Measurements from ENCODE around the gene SUPT7L.

The SUPT7L gene

DNA sequence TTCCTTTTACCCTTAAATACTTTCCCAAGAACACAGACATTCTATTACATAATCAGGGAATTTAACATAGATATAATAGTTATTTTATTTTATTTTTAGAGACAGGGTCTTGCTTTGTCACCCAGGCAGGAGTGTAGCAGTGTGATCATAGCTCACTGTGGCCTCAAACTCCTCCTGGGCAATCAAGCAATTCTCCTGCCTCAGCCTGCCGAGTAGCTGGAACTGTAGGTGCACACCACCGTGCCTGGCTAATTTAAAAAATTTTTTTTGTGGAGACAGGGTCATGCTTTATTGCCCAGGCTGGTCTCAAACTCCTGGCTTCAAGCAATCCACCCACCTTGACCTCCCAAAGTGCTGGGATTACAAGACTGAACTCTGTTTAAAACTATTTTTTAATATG, 45.9 kb upstream of the SUPT7L start:
- TF ChIP-seq, protein P1, sequence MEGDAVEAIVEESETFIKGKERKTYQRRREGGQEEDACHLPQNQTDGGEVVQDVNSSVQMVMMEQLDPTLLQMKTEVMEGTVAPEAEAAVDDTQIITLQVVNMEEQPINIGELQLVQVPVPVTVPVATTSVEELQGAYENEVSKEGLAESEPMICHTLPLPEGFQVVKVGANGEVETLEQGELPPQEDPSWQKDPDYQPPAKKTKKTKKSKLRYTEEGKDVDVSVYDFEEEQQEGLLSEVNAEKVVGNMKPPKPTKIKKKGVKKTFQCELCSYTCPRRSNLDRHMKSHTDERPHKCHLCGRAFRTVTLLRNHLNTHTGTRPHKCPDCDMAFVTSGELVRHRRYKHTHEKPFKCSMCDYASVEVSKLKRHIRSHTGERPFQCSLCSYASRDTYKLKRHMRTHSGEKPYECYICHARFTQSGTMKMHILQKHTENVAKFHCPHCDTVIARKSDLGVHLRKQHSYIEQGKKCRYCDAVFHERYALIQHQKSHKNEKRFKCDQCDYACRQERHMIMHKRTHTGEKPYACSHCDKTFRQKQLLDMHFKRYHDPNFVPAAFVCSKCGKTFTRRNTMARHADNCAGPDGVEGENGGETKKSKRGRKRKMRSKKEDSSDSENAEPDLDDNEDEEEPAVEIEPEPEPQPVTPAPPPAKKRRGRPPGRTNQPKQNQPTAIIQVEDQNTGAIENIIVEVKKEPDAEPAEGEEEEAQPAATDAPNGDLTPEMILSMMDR (IDR thresholded peaks at IDR 0.05; ENCODE audit: insufficient read depth, low read depth, low read length, missing control alignments), result no peak
- H3K4me3 ChIP-seq (ENCODE audit: low read length), result no peak overlapping the region
- no peak for DNase-seq (ENCODE audit: low read depth)

DNA sequence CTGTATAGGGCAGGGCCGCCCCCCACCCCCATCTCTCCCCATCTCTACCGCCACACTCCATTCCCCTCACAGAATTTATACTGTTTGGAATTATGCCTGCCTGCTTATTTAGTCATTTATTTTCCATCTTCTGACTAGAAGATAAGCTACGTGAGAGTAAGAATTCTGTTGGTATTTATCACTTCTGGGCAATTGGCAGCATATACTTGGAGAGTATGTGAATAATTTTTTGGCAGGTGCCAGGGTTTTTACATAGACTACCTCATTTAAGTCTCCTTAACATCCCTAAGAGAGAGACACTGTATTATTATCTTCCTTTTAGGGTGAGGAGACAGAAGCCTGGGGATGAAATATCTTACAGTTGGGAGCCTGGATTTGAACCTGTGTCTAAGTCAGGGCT, 45.3 kb upstream of the SUPT7L start:
- TF ChIP-seq, protein P1 (IDR thresholded peaks at IDR 0.05; ENCODE audit: insufficient read depth, low read depth, low read length, missing control alignments), result no peak
- no peak overlapping the region for H3K4me3 ChIP-seq (ENCODE audit: low read length)
- DNase-seq (ENCODE audit: low read depth), result no peak

DNA sequence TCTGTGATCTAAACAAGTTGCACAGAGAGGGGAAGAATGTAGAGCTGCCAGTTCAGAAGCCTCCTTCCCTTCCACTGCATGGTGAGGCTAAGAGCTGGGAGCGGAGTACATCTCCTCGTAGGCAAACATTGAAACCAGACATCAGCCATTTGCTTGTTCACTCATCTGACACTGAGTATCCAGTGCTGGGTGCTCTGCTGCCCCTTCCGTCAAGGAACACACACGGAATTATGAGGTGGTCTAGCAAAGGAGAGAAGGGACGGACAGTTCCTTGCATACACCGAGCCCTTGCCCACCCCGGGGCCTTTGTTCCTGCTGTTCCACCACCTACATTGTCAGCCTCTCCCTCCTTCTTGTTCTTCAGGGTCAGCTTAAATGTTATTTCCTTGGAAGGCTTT, 44.8 kb upstream of the SUPT7L start:
- H3K4me3 ChIP-seq (ENCODE audit: low read length), result no peak overlapping the region
- DNase-seq (ENCODE audit: low read depth), result no peak
- TF ChIP-seq, protein P1 (IDR thresholded peaks at IDR 0.05; ENCODE audit: insufficient read depth, low read depth, low read length, missing control alignments), result no peak

DNA sequence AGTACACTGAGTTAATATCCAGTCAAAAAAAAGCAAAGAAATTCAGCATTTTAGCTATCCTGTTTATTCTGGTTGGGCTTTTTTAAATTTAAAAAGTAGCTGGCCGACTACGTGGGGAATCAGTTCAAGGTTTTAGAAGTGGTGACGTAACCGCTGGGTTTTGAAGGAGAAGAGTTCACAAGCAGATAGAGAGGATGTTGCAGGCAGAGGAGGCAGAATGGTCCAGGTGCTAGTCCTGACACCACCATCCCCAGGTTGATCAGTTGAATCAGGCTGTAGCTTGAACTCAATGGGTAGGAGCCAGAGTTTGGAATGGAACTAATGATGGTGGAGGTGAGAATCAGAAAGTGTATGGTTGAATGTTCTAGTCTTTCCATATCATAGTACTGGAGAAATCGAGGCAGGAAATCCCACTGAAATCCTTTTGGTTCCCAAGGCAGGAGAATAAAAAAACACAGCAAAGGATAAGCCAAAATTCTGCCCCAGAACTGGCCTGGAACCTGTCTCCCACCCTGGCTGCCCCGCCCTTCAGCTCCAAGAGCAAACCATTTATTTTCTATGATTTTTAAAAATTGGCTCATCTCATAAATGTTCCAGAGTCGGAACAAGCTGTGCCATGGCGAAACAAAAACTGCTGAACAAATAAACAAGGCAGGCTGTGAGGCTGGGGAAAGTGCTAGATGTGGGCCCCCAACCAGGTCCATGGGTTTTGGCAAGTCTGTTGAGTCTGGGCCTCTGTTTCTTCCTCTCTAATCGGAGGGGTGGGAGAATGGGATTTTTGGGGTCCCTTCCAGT, 44.2 kb upstream of the SUPT7L start:
- no peak overlapping the region for H3K4me3 ChIP-seq (ENCODE audit: low read length)
- no peak for DNase-seq (ENCODE audit: low read depth)
- TF ChIP-seq, protein P1 (IDR thresholded peaks at IDR 0.05; ENCODE audit: insufficient read depth, low read depth, low read length, missing control alignments), result no peak

DNA sequence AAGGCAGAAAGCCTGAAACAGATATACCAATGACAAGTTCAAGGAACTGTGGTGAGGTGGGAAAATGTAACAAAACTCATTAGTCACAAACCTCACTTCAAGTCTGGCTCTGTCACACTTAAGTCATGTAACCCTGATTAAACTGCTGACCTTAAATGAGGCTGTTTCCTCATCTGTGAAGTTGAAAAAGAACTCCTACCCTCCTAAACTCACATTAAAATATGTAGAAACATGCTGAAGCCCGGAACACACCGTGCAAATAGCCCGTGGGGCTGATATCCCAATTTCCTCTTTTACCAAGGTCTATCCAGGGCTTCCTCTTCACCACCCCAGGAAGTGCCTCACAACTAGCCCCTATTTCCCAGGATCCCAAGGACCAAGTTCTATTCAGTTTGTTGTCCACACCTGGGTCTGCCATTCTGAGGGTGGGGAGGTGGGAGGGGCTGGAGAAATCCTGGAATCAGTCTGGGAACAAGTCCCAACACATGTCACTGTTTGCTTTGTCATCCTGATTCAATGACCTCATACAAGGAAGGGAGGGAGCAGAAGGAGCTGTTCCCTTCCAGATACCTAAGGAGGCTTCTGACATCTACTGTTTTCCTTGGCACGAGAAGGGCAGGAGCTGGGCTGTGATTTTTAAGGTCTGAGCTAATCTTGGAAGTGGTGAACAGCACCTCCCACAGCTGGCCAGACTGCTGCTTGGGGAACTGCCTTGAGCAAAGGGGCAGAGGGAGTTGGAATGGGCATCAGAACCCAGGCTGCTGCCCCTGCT, 42.6 kb upstream of the SUPT7L start:
- peak; percentile 100 for DNase-seq (ENCODE audit: low read depth)

DNA sequence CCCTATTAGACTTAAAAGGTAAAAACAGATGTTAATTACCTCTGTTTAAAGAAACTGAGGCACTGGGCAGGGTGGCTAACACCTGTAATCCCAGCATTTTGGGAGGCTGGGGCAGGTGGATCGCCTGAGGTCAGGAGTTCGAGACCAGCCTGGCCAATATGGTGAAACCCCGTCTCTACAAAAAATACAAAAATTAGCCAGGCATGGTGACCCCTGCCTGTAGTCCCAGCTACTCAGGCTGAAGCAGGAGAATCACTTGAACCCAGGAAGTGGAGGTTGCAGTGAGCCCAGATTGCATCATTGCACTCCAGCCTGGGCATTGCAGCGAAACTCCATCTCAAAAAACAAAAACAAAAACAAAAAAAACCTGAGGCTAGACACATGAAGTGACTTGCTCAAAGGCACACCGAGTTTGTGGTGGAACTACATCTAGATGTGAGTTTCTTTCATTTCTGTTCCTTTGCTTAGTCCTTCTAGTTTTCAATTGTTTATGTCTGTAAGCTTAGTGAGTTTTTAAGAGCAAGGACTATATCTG, 41.0 kb upstream of the SUPT7L start:
- no peak overlapping the region for H3K4me3 ChIP-seq (ENCODE audit: low read length)
- DNase-seq (ENCODE audit: low read depth), result peak; percentile 51
- TF ChIP-seq, protein P1 (IDR thresholded peaks at IDR 0.05; ENCODE audit: insufficient read depth, low read depth, low read length, missing control alignments), result no peak

More for the DNA sequence above, 42.6 kb upstream of the SUPT7L start:
- no peak overlapping the region for H3K4me3 ChIP-seq (ENCODE audit: low read length)
- TF ChIP-seq, protein P1 (IDR thresholded peaks at IDR 0.05; ENCODE audit: insufficient read depth, low read depth, low read length, missing control alignments), result no peak

All from epithelial cell of esophagus (primary cell).